OCI-LY1 (cell line): ENCODE results near the gene DAPL1.

Source experiments
- EZH2 ChIP-seq: fragments of 200-600 bp; sonication (generic), shearing (Covaris generic); IDR thresholded peaks from 2 replicates; pipeline ENCODE4 v1.8.0; 2017; ENCODE audit warnings: borderline replicate concordance, mixed run types, mild to moderate bottlenecking, antibody characterized with exemption, low read length, moderate library complexity, mixed read lengths
- TF ChIP-seq, protein P1 (sequence below): fragments of 200-600 bp; sonication (generic), shearing (Covaris generic); IDR thresholded peaks from 2 replicates; pipeline ENCODE4 v1.5.1; 2017; ENCODE audit warnings: mild to moderate bottlenecking, antibody characterized with exemption, low read length, moderate library complexity, mixed read lengths

DNA sequence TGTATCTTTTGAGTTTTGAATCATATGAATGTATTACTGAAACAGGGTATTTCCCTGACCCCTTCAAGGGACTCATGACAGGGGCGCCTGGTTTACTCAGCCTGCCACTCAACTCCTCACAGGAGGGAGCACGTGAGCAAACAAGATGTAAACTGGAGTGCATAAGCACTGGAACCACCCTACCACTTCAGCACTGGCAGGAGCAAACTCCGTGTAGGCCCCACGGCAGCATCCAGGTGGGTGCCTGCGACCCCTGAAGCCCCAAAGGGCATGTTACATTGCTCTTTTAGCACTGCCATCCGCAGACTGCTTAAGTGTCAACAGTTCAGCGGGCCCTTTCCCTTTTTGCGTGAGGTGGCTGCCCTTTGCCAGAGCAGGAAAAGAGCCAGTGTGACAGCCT, 8.2 kb upstream of the DAPL1 start:
- TF ChIP-seq, protein P1, sequence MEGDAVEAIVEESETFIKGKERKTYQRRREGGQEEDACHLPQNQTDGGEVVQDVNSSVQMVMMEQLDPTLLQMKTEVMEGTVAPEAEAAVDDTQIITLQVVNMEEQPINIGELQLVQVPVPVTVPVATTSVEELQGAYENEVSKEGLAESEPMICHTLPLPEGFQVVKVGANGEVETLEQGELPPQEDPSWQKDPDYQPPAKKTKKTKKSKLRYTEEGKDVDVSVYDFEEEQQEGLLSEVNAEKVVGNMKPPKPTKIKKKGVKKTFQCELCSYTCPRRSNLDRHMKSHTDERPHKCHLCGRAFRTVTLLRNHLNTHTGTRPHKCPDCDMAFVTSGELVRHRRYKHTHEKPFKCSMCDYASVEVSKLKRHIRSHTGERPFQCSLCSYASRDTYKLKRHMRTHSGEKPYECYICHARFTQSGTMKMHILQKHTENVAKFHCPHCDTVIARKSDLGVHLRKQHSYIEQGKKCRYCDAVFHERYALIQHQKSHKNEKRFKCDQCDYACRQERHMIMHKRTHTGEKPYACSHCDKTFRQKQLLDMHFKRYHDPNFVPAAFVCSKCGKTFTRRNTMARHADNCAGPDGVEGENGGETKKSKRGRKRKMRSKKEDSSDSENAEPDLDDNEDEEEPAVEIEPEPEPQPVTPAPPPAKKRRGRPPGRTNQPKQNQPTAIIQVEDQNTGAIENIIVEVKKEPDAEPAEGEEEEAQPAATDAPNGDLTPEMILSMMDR, result no peak
- no peak for TF ChIP-seq EZH2
